Measurements from ENCODE around the gene PRKCG. TPM values are rescaled to one million over a fixed set of nuclear protein-coding genes. Genes with fewer than 3 reads are reported as not detected.

Gene PRKCG
- total and polyA plus RNA-seq, 2 of the 8 experiments (the other 6 are each of a cell fraction or from before 2014, with no cell fraction given): 6.1 to 10.6 TPM

- Histone ChIP-seq H3K79me2 (ENCODE audit: control insufficient read depth in 1 of 2, insufficient read depth in 2 of 2, low read length in 2 of 2) (no peaks in the 10 kb centered on the region), H2BK5ac (ENCODE audit: low read depth, low read length) (no peak overlapping the region), H3K4me1 (replicated peaks in 1 of 4; ENCODE audit: control insufficient read depth in 3 of 4, insufficient read depth in 4 of 4, low read length in 3 of 4) (peaks cover 0 to 7% (median 2%) of the 10 kb centered on the region in 4 experiments; a peak in 4 of 7 replicates), H2AFZ (ENCODE audit: low read length) (no peak overlapping the region), H3K36me3 (ENCODE audit: control insufficient read depth in 2 of 4, insufficient read depth in 4 of 4, low read length in 3 of 4) (peaks cover 0 to 4% (median 0%) of the 10 kb centered on the region in 4 experiments; a peak in 1 of 8 replicates), H2BK20ac (ENCODE audit: low read length) (no peak overlapping the region), H2BK15ac (ENCODE audit: low read length) (no peak overlapping the region), H3K14ac (ENCODE audit: insufficient read length) (no peak overlapping the region), H3K4me2 (ENCODE audit: insufficient read depth in 1 of 2, low read depth in 2 of 2, low read length in 2 of 2) (no peak overlapping the region), H3K23me2 (ENCODE audit: low read depth, low read length) (peaks cover 4% of the 10 kb centered on the region), H3K27me3 (replicated peaks in 1 of 4; ENCODE audit: control insufficient read depth in 3 of 4, extremely low read depth in 1 of 4, insufficient read depth in 3 of 4, low read length in 3 of 4) (peaks cover 0 to 2% (median 0%) of the 10 kb centered on the region in 4 experiments; a peak in 1 of 7 replicates), H2BK12ac (ENCODE audit: low read depth, low read length) (no peak overlapping the region), H2AK5ac (ENCODE audit: low read depth, low read length) (no peak overlapping the region), H3K23ac (ENCODE audit: insufficient read length) (no peak overlapping the region), H4K8ac (ENCODE audit: extremely low read depth, insufficient read depth, low read length) (no peak overlapping the region), H3K9ac (replicated peaks in 1 of 4; ENCODE audit: extremely low read depth in 1 of 4, low read depth in 3 of 4, low read length in 3 of 4) (no peak overlapping the region), H4K20me1 (replicated peaks in 1 of 2; ENCODE audit: control insufficient read depth in 1 of 2, insufficient read depth in 2 of 2, low read length in 2 of 2) (no peaks in the 10 kb centered on the region), H3K4me3 (ENCODE audit: extremely low read depth in 1 of 4, insufficient read depth in 2 of 4, low read depth in 3 of 4, low read length in 4 of 4) (no peak overlapping the region), H3K27ac (ENCODE audit: low read depth, low read length) (no peak overlapping the region), H4K5ac (ENCODE audit: insufficient read length, low read depth, low read length) (no peak overlapping the region), H2BK120ac (replicated peaks; ENCODE audit: low read depth, low read length) (no peak overlapping the region), H3K9me3 (ENCODE audit: insufficient read depth in 2 of 2, low read depth in 1 of 2, low read length in 1 of 2) (no peaks in the 10 kb centered on the region), H4K91ac (replicated peaks; ENCODE audit: insufficient read length, low read length) (no peak overlapping the region), H3K18ac (ENCODE audit: extremely low read depth, low read length) (no peak overlapping the region), H3K4ac (replicated peaks; ENCODE audit: insufficient read length, low read depth, low read length) (no peak overlapping the region), H3K56ac (replicated peaks; ENCODE audit: insufficient read length, low read depth, low read length) (no peak overlapping the region), H3K79me1 (ENCODE audit: low read depth, low read length) (no peaks in the 10 kb centered on the region)
- no peak for DNase-seq (ENCODE audit: low read depth in 1 of 2, low spot score in 2 of 2)
- CTCF ChIA-PET (ENCODE audit: partially characterized antibody): interaction anchor here (0.8 to 3.1 kb wide), 10 partner anchors 9 to 131 kb away, joined by 3 to 10 read pairs (median 6); no protein-coding TSS in a partner anchor
- no peak for FAIRE-seq
- WGBS, 2 experiments (ENCODE audit: extremely low coverage in 1 of 2, insufficient coverage in 1 of 2, insufficient read length in 1 of 2, insufficient replicate concordance in 2 of 2, low coverage in 1 of 2, low lambda C conversion rate in 2 of 2, missing lambda C conversion rate in 1 of 2): 92 to 100% methylated on average over 2 to 19 of the region's 23 CpGs
- POLR2A ChIA-PET (ENCODE audit: partially characterized antibody): interaction anchor here (1.1 to 5.1 kb wide), 3 partner anchors 13 to 24 kb away, joined by 5 to 38 read pairs (median 5); partner anchors contain the start of gene MYADM
- TF ChIP-seq RBBP5 (IDR thresholded peaks at IDR 0.05; ENCODE audit: borderline replicate concordance, low read depth, low read length) (no peak), POU5F1 (IDR thresholded peaks at IDR 0.05; ENCODE audit: low read depth, low read length) (no peak), E2F6 (IDR thresholded peaks at IDR 0.05) (no peak), EGR1 (IDR thresholded peaks at IDR 0.05; ENCODE audit: borderline replicate concordance, low read depth, low read length) (no peak), SIRT6 (IDR thresholded peaks at IDR 0.05; ENCODE audit: low read length) (no peak), CHD2 (IDR thresholded peaks at IDR 0.05; ENCODE audit: low read length) (no peak), CTCF (IDR thresholded peaks at IDR 0.05; ENCODE audit: control extremely low read depth in 1 of 3, insufficient read depth in 1 of 3, low read depth in 1 of 3, low read length in 3 of 3) (no peak)
Observed at GRCh38 chr19:53892301-53892980, 10.4 kb downstream of the PRKCG start.
